Gastrocnemius medialis (tissue), 4 donors: ENCODE data around the gene FBXO48. TPM values are rescaled to one million over a fixed set of nuclear protein-coding genes. Genes with fewer than 3 reads are reported as not detected.

ENCODE experiments used
- ATAC-seq, 2 donors: fragments of 150-250 bp; one replicate each; pipeline ENCODE4 v1.9.1; 2016
- DNase-seq, 2 donors: peaks; one replicate each; pipeline ENCODE4 v3.0.0-alpha.2; 2019
- H3K27ac ChIP-seq, 4 donors: fragments of 200-600 bp; sonication (generic); 1 replicate in 1 of 4; 2 replicates in 3 of 4; pipeline ENCODE4 v1.5.1; 2016 to 2018; ENCODE audit warnings: mild to moderate bottlenecking in 2 of 4, moderate library complexity in 1 of 4
- H3K27me3 ChIP-seq, 3 donors: fragments of 200-600 bp; sonication (generic) in 2 of 3; 1 replicate in 1 of 3; 2 replicates in 2 of 3; pipeline versions ENCODE4 v1.5.1 to v1.6.0; 2016 to 2019; ENCODE audit warnings: mild to moderate bottlenecking in 1 of 3, moderate library complexity in 1 of 3
- H3K36me3 ChIP-seq, 2 donors: fragments of 200-600 bp; sonication (generic) in 1 of 2; one replicate each; pipeline ENCODE4 v1.5.1; 2017 to 2018
- H3K4me1 ChIP-seq, 2 donors: fragments of 200-600 bp; sonication (generic) in 1 of 2; one replicate each; pipeline ENCODE4 v1.5.1; 2016 to 2017; ENCODE audit warnings: mild to moderate bottlenecking in 2 of 2
- H3K4me3 ChIP-seq, 4 donors: fragments of 200-600 bp; sonication (generic) in 3 of 4; 1 replicate in 1 of 4; 2 replicates in 3 of 4; pipeline ENCODE4 v1.5.1; 2016 to 2019; ENCODE audit warnings: mild to moderate bottlenecking in 2 of 4
- H3K9me3 ChIP-seq, 3 donors: fragments of 200-600 bp; sonication (generic) in 2 of 3; 1 replicate in 1 of 3; 2 replicates in 2 of 3; pipeline ENCODE4 v1.5.1; 2016 to 2019
- POLR2A ChIP-seq, 2 donors: fragments of 450-650 bp; IDR thresholded peaks; one replicate each; pipeline ENCODE4 v1.6.1; 2017; ENCODE audit warnings: antibody characterized with exemption in 2 of 2, mild to moderate bottlenecking in 2 of 2, moderate library complexity in 2 of 2
- in situ Hi-C, 4 donors: fragments of 200-750 bp; cut with MboI; loops; one replicate each; pipeline versions ENCODE4 v1.15.0 to v1.8.0; 2017; ENCODE audit warnings: low sequenced_read_pairs in 4 of 4
- intact Hi-C: fragments of 100-400 bp; cut with DNase I; formaldehyde crosslinking; loops from one replicate; pipeline ENCODE4 v1.15.1; 2023; ENCODE audit warnings: low total_unique reads
- total RNA-seq, 4 donors: library from RNA; depleted of rRNA; stranded (reverse); fragments of >200 nt; gene quantifications; one replicate each; pipeline versions ENCODE4 v1.1.0 to v1.2.3, GENCODE V29; 2016
- TF ChIP-seq, protein P1 (sequence below), 5 experiments: fragments of 450-650 bp in 3 of 5; fragments of 200-600 bp in 2 of 5; sonication (generic) in 2 of 5; IDR thresholded peaks in 4 of 5; conservative IDR thresholded peaks in 1 of 5; 1 replicate in 4 of 5; 2 replicates in 1 of 5; pipeline ENCODE4 v1.5.1; 2016 to 2019; ENCODE audit warnings: antibody characterized with exemption in 5 of 5, mild to moderate bottlenecking in 3 of 5, moderate library complexity in 3 of 5

FBXO48 gene
- total RNA-seq, 4 donors from 2014 or later = 1.1 to 1.9 (median 1.5) TPM

DNA sequence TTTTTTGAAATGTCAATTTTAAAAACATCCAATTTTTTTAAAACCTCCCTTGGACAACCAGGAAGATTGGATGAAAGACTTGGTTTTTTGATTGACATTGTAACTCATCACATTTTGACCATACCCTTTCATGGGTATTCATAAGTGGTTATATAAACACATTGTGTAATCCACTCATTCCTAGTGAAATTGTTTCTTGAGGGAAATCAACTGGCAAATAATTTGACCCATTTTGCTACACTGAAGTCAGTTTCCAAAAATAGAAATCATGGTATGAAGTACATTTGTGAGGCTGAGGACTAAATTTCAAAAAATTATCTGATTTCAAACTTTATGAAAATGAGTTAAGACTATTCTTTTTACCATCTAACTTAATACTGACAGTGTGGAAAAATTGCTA is 31.5 kb downstream of the FBXO48 start:
- peaks cover 3 to 5% of the 10 kb centered on the region in 2 donors for H3K4me1 ChIP-seq
- TF ChIP-seq POLR2A (IDR thresholded peaks at IDR 0.05) = no peak
- TF ChIP-seq, protein P1, sequence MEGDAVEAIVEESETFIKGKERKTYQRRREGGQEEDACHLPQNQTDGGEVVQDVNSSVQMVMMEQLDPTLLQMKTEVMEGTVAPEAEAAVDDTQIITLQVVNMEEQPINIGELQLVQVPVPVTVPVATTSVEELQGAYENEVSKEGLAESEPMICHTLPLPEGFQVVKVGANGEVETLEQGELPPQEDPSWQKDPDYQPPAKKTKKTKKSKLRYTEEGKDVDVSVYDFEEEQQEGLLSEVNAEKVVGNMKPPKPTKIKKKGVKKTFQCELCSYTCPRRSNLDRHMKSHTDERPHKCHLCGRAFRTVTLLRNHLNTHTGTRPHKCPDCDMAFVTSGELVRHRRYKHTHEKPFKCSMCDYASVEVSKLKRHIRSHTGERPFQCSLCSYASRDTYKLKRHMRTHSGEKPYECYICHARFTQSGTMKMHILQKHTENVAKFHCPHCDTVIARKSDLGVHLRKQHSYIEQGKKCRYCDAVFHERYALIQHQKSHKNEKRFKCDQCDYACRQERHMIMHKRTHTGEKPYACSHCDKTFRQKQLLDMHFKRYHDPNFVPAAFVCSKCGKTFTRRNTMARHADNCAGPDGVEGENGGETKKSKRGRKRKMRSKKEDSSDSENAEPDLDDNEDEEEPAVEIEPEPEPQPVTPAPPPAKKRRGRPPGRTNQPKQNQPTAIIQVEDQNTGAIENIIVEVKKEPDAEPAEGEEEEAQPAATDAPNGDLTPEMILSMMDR (IDR thresholded peaks at IDR 0.05 in 4 of 5, conservative IDR thresholded peaks at IDR 0.05 in 1 of 5) = no peak
- H3K27ac ChIP-seq = peak overlapping the region in 2 of 4 donors; percentile 22 to 31
- ATAC-seq = no peak
- H3K9me3 ChIP-seq = no peaks in the 10 kb centered on the region
- DNase-seq = no peak
- in situ Hi-C loops = loop anchor here in 1 of 4 donors (5.0 kb wide), 1 partner anchor 313 kb away; no protein-coding TSS in a partner anchor
- intact Hi-C loops = loop anchor here (5.0 kb wide), 1 partner anchor 73 kb away; no protein-coding TSS in a partner anchor
- H3K27me3 ChIP-seq = no peaks in the 10 kb centered on the region
- H3K4me3 ChIP-seq = no peak overlapping the region
- H3K36me3 ChIP-seq = no peaks in the 10 kb centered on the region

DNA sequence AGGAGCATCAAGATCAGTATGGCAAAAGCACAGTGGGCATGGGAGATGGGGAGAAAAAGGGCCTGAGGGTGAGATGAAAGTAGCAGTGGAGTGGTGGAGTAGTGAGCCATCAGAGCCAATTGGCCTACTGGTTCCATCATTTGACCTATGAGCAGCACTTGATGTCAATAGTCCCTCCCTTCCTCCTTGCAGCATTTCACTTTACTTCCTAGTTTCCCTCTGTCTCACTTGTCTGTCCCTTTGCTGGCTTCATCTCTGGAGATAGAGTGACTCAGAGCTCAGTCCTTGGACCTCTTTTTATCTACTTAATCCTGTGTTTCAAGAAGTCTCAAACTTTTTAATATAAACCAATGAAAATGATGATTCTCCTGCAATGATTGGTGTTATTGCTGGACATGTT is 32.1 kb downstream of the FBXO48 start:
- intact Hi-C loops (loop anchor here (5.0 kb wide), 1 partner anchor 73 kb away; no protein-coding TSS in a partner anchor), in situ Hi-C loops (loop anchor here in 1 of 4 donors (5.0 kb wide), 1 partner anchor 313 kb away; no protein-coding TSS in a partner anchor)
- TF ChIP-seq POLR2A (IDR thresholded peaks at IDR 0.05) = no peak
- TF ChIP-seq, protein P1 (IDR thresholded peaks at IDR 0.05 in 4 of 5, conservative IDR thresholded peaks at IDR 0.05 in 1 of 5) = no peak
- peaks cover 3 to 5% of the 10 kb centered on the region in 2 donors for H3K4me1 ChIP-seq
- DNase-seq (no peak), ATAC-seq (no peak)
- no peak overlapping the region for H3K27ac ChIP-seq
- H3K36me3 ChIP-seq = no peaks in the 10 kb centered on the region
- H3K9me3 ChIP-seq = no peaks in the 10 kb centered on the region
- H3K27me3 ChIP-seq = no peaks in the 10 kb centered on the region
- no peak overlapping the region for H3K4me3 ChIP-seq

DNA sequence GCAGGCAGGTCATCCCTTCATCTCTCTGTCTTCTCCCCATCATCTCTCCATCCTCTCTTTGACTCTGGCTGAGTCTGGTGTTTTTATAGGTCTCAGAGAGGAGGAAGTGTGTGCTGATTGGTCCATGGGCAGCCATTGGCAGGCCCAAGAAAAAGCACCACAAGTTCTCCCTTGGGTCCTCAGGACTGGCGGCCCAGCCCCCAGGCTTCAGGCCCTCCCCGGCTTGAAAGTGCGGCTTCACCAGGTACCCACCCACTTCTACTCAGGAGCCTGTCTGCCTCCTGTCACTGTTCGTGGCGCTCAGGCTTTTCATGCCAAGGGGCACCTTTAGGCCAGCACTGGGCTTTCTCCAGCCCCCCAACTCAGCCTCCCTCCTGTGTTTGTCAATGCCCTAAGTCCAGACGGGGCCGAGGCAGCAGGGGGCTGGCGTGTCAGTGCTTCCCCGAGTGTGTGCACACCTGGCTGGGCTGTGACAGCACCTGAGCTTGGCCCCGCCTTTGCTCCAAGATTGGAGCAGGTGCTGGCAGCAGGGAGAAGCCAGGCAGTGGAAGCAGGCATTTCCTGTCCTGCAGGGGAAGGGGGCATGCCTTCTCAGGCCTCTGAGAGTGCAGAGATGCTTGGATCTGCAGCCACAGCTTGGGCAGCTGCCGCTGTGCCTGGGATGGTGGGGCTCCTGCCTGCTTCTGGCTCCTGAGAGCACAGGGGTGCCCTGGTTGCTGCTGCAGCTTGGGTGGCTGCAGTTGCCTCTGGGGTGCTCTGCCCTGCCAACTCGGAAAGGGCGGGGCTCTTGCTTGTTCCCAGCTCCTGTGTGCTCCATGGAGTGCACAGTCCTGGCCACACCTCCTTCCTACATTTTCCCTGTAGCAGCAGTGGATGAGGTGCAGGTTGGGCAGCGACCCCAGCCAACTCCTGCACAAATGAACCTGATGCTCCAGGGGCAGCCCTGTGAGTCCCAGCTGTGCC is 34.1 kb downstream of the FBXO48 start:
- no peaks in the 10 kb centered on the region for H3K9me3 ChIP-seq
- no peak overlapping the region for H3K27ac ChIP-seq
- DNase-seq (no peak), ATAC-seq (no peak)
- peaks cover 3 to 5% of the 10 kb centered on the region in 2 donors for H3K4me1 ChIP-seq
- no peaks in the 10 kb centered on the region for H3K36me3 ChIP-seq
- no peaks in the 10 kb centered on the region for H3K27me3 ChIP-seq
- TF ChIP-seq, protein P1 (IDR thresholded peaks at IDR 0.05 in 4 of 5, conservative IDR thresholded peaks at IDR 0.05 in 1 of 5) = no peak
- TF ChIP-seq POLR2A (IDR thresholded peaks at IDR 0.05) = no peak
- in situ Hi-C loops = no loop called here
- intact Hi-C loops = no loop called here
- no peak overlapping the region for H3K4me3 ChIP-seq

DNA sequence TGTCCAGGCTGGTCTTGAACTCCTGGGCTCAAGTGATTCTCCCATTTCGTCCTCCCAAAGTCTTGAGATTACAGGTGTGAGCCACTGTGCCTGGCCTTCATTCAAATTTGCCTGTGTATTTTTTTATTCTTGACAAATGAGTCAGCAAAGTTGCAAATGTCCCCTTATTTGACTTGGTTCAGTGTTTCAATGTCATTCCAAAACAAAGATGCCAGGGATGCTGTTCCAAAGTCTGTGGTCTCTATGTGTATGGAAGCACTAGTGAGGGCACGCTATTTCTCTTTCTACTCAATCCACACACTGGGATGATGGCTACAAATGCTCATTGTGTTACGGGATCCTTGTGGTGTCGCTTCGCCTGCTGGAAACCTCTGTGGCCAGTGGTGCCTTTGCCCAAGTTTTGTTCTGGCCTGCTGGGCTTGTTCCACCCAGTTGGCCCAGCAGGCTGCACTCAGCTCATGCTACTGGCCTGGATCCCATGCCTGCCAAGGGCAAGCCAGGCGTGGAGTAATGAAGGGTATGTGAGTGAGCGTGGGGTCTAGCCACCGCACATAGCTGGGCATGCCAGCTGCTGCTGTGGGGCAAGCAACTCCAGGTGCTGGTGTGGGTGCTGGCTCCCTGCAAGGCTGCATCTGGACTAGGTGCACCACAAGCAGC is 35.6 kb downstream of the FBXO48 start:
- intact Hi-C loops (no loop called here), in situ Hi-C loops (no loop called here)
- Histone ChIP-seq H3K27ac (no peak overlapping the region), H3K4me1 (peaks cover 3 to 5% of the 10 kb centered on the region in 2 donors), H3K36me3 (no peaks in the 10 kb centered on the region), H3K4me3 (no peak overlapping the region), H3K9me3 (no peaks in the 10 kb centered on the region), H3K27me3 (no peaks in the 10 kb centered on the region)
- DNase-seq (no peak), ATAC-seq (no peak)
- no peak for TF ChIP-seq POLR2A (IDR thresholded peaks at IDR 0.05)
- TF ChIP-seq, protein P1 (IDR thresholded peaks at IDR 0.05 in 4 of 5, conservative IDR thresholded peaks at IDR 0.05 in 1 of 5) = no peak
